DND-41 (cell line): Measurements from ENCODE around the gene HYAL1.

Experiments
- CTCF ChIP-seq: IDR thresholded peaks from 2 replicates; pipeline ENCODE4 v1.5.1; 2012; ENCODE audit warnings: borderline replicate concordance, low read length, moderate library complexity, mild to moderate bottlenecking; ENCODE audit not compliant: poor library complexity, severe bottlenecking; ENCODE audit errors: extremely low read depth
- EZH2 ChIP-seq: IDR thresholded peaks from 3 replicates; pipeline ENCODE4 v1.6.1; 2012; ENCODE audit warnings: borderline replicate concordance, low read depth, mild to moderate bottlenecking, moderate library complexity, low read length, inconsistent platforms; ENCODE audit not compliant: severe bottlenecking

- no peak for TF ChIP-seq CTCF
- TF ChIP-seq EZH2 = no peak
These were observed 6.0 kb downstream of the HYAL1 start for GRCh38 chr3:50297384-50297775.
